Measurements from ENCODE around the gene DGKE. TPM values are rescaled to one million over a fixed set of nuclear protein-coding genes. Genes with fewer than 3 reads are reported as not detected.

The DGKE gene
- total RNA-seq, 2 experiments from 2014 or later, result 20.0 to 22.3 TPM

- Histone ChIP-seq H3K4me3 (ENCODE audit: low read length) (no peak overlapping the region), H3K4me1 (ENCODE audit: insufficient read depth, low read length) (no peaks in the 10 kb centered on the region), H3K36me3 (ENCODE audit: insufficient read depth, low read length) (peaks cover 48% of the 10 kb centered on the region), H3K27ac (ENCODE audit: low read depth in 1 of 2, low read length in 2 of 2) (no peak overlapping the region), H3K9me3 (ENCODE audit: control insufficient read depth in 1 of 2, insufficient read depth in 1 of 2, low read length in 2 of 2) (peaks cover 13 to 14% of the 10 kb centered on the region in 2 experiments), H3K27me3 (ENCODE audit: control insufficient read depth in 1 of 2, insufficient read depth in 2 of 2, low read length in 2 of 2) (no peaks in the 10 kb centered on the region)
- intact Hi-C loops (cut with DNase I, micrococcal nuclease), result no loop called here
- POLR2A ChIA-PET, result no interaction called here
- Mint-ChIP-seq H3K36me3 (ENCODE audit: low read depth) (peaks cover 73% of the 10 kb centered on the region), H3K4me1 (ENCODE audit: low read depth) (no peaks in the 10 kb centered on the region), H3K27ac (no peak overlapping the region), H3K9me3 (peaks cover 3% of the 10 kb centered on the region), H3K4me3 (no peak overlapping the region), H3K27me3 (no peaks in the 10 kb centered on the region)
- CTCF ChIA-PET, result no interaction called here
- DNase-seq (no peak), ATAC-seq (ENCODE audit: poor library complexity) (no peak)
- TF ChIP-seq, protein P1, sequence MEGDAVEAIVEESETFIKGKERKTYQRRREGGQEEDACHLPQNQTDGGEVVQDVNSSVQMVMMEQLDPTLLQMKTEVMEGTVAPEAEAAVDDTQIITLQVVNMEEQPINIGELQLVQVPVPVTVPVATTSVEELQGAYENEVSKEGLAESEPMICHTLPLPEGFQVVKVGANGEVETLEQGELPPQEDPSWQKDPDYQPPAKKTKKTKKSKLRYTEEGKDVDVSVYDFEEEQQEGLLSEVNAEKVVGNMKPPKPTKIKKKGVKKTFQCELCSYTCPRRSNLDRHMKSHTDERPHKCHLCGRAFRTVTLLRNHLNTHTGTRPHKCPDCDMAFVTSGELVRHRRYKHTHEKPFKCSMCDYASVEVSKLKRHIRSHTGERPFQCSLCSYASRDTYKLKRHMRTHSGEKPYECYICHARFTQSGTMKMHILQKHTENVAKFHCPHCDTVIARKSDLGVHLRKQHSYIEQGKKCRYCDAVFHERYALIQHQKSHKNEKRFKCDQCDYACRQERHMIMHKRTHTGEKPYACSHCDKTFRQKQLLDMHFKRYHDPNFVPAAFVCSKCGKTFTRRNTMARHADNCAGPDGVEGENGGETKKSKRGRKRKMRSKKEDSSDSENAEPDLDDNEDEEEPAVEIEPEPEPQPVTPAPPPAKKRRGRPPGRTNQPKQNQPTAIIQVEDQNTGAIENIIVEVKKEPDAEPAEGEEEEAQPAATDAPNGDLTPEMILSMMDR (IDR thresholded peaks at IDR 0.05), result no peak
These were observed 53.2 kb downstream of the DGKE start for GRCh38 chr17:56887105-56887504.

GRCh38 chr17:56887552-56888467, 53.9 kb downstream of the DGKE start:
- no peaks in the 10 kb centered on the region for H3K27me3 ChIP-seq (ENCODE audit: control insufficient read depth in 1 of 2, insufficient read depth in 2 of 2, low read length in 2 of 2)
- H3K4me1 Mint-ChIP-seq (ENCODE audit: low read depth), result no peaks in the 10 kb centered on the region
- H3K4me1 ChIP-seq (ENCODE audit: insufficient read depth, low read length), result no peaks in the 10 kb centered on the region
- CTCF ChIA-PET, result no interaction called here
- peaks cover 3% of the 10 kb centered on the region for H3K9me3 Mint-ChIP-seq
- intact Hi-C loops (cut with DNase I, micrococcal nuclease), result no loop called here
- H3K36me3 ChIP-seq (ENCODE audit: insufficient read depth, low read length), result peaks cover 55% of the 10 kb centered on the region
- no peak overlapping the region for H3K27ac ChIP-seq (ENCODE audit: low read depth in 1 of 2, low read length in 2 of 2)
- POLR2A ChIA-PET, result interaction anchor here (1.2 kb wide), 2 partner anchors 11 to 17 kb away, joined by 3 read pairs; no protein-coding TSS in a partner anchor
- no peak overlapping the region for H3K27ac Mint-ChIP-seq
- DNase-seq, result no peak
- H3K4me3 Mint-ChIP-seq, result no peak overlapping the region
- H3K27me3 Mint-ChIP-seq, result no peaks in the 10 kb centered on the region
- peaks cover 13 to 14% of the 10 kb centered on the region in 2 experiments for H3K9me3 ChIP-seq (ENCODE audit: control insufficient read depth in 1 of 2, insufficient read depth in 1 of 2, low read length in 2 of 2)
- H3K36me3 Mint-ChIP-seq (ENCODE audit: low read depth), result peaks cover 80% of the 10 kb centered on the region
- TF ChIP-seq, protein P1 (IDR thresholded peaks at IDR 0.05), result no peak
- no peak overlapping the region for H3K4me3 ChIP-seq (ENCODE audit: low read length)
- no peak for ATAC-seq (ENCODE audit: poor library complexity)

DNA sequence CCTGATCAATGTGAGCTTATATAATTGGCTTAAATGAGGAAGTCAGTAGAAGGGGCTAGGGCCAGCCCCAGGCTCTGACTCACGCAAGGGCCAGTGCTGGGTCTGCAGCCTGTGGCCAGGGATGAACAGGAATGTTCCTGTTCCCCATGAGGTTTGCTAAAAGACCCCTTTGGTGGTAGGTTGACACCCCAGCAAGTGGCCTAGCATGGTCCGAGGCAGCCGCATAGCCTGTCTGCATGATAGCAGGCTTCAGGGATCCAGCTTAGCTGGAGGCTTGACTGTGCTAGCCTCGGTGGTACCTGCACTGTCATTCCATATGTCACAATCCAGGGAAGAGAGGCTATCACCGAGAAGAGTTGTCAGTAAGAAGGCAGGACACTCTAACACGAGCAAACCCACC, 56.4 kb downstream of the DGKE start:
- peaks cover 78% of the 10 kb centered on the region for H3K36me3 ChIP-seq (ENCODE audit: insufficient read depth, low read length)
- no peak overlapping the region for H3K4me3 ChIP-seq (ENCODE audit: low read length)
- ATAC-seq (ENCODE audit: poor library complexity) (no peak), DNase-seq (no peak)
- Mint-ChIP-seq H3K9me3 (peaks cover 3% of the 10 kb centered on the region), H3K4me1 (ENCODE audit: low read depth) (no peaks in the 10 kb centered on the region), H3K4me3 (no peak overlapping the region), H3K27ac (no peak overlapping the region), H3K27me3 (no peaks in the 10 kb centered on the region), H3K36me3 (ENCODE audit: low read depth) (peaks cover 95% of the 10 kb centered on the region)
- intact Hi-C loops (cut with DNase I, micrococcal nuclease), result no loop called here
- ChIA-PET POLR2A (no interaction called here), CTCF (interaction anchor here (0.9 kb wide), 1 partner anchor 49 kb away, joined by 3 read pairs; no protein-coding TSS in a partner anchor)
- H3K27me3 ChIP-seq (ENCODE audit: control insufficient read depth in 1 of 2, insufficient read depth in 2 of 2, low read length in 2 of 2), result no peaks in the 10 kb centered on the region
- TF ChIP-seq, protein P1 (IDR thresholded peaks at IDR 0.05), result no peak
- peaks cover 13 to 14% of the 10 kb centered on the region in 2 experiments for H3K9me3 ChIP-seq (ENCODE audit: control insufficient read depth in 1 of 2, insufficient read depth in 1 of 2, low read length in 2 of 2)
- no peak overlapping the region for H3K27ac ChIP-seq (ENCODE audit: low read depth in 1 of 2, low read length in 2 of 2)
- H3K4me1 ChIP-seq (ENCODE audit: insufficient read depth, low read length), result no peaks in the 10 kb centered on the region
